GM12891 (cell line): ENCODE data around the gene OR2T1.

Source experiments
- POLR2A ChIP-seq: IDR thresholded peaks from 2 replicates; pipeline ENCODE4 v1.6.1; 2011; ENCODE audit warnings: low read depth, low read length, control low read depth
- SPI1 ChIP-seq: IDR thresholded peaks from 2 replicates; pipeline ENCODE4 v1.6.1; 2011; ENCODE audit warnings: low read depth, low read length, control low read depth
- TAF1 ChIP-seq: IDR thresholded peaks from 2 replicates; pipeline ENCODE4 v1.6.1; 2011; ENCODE audit warnings: low read depth, low read length, control low read depth

- TF ChIP-seq POLR2A (no peak), TAF1 (no peak), SPI1 (no peak)
Observed at GRCh38 chr1:248375446-248375845, 27.4 kb upstream of the OR2T1 start, which contains the start of gene OR2T6.
